Measurements from ENCODE around the gene CAMTA2.

The CAMTA2 gene

GRCh38 chr17:4998732-4999429 is 11.4 kb upstream of the CAMTA2 start:
- no peak for FAIRE-seq

- no peak for FAIRE-seq
These were observed 10.7 kb upstream of the CAMTA2 start for GRCh38 chr17:4998027-4998731.

GRCh38 chr17:4997302-4998026 is 10.0 kb upstream of the CAMTA2 start, which contains the start of the genes INCA1 and KIF1C:
Gene INCA1 (minus strand): TSS chr17:4997522. CDS start chr17:4994437, 3,085 bp downstream.
Gene KIF1C (plus strand): TSS chr17:4997950. CDS start chr17:5000247, 2,297 bp downstream.
- no peak for FAIRE-seq

- FAIRE-seq, result no peak
These were observed 6.7 kb upstream of the CAMTA2 start for GRCh38 chr17:4994081-4994595.

DNA sequence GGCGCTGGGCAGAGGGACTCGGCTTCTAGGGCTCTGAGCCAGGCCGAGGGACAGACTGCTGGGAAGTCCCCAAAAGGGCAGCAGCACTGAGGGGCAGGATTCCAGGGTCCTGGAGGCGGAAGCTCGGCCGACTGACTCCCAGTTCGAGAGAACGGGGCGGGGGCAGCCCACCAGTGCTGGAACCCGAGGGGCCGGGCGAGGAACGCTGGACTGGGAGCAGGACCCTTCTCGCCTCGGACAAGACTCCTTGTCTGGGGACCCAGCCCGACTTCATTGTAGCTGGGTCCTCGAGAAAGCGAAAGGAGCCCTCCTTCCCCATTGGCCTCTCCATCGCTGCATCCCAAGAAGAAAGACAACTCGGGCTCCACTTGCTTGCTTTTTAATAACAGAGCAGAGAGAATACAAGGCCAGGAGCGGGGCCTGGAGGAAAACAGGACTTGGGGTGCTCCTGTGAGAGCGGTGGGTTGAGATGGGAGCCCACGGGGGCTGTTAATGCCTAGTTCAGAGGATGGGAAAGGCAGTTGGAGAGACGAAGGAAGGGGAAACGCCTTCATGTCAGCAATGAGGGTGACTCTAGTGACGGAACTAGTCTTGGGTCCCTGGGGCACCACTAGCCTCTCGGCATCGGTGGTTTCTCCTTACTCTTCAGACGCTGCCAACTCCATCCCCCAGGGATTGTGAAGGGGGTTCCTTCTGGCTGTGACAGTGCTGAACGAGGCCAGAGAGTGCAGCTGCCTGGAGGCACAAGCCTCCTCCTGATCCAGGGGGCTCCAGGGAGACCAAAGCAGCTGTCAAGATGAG is 492 bp upstream of the CAMTA2 start:
- no peak for FAIRE-seq

DNA sequence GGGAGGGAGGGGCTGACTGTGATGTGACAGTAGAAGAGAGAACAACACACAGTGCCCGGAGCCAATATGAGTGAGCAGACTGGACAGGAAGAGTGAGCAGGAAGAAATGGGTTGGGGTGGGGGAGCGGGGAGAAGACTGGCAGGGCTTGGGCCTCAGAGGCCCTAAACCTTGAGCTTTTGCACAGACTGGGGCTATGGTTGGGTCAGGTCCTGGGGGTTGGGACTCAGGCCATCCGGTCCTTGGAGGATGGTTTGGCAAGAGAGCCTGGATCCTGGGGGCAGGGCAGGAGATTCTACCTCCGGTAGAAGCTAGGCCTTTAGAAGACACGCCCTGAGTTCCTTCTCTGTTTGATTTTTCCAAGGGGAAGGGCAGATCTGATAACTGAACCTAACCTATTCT is 1.1 kb downstream of the CAMTA2 start:
- FAIRE-seq, result no peak

- no peak for FAIRE-seq
These were observed 5.2 kb downstream of the CAMTA2 start for GRCh38 chr17:4982305-4982704.

- no peak for FAIRE-seq
These were observed 6.7 kb downstream of the CAMTA2 start for GRCh38 chr17:4980644-4981216.

DNA sequence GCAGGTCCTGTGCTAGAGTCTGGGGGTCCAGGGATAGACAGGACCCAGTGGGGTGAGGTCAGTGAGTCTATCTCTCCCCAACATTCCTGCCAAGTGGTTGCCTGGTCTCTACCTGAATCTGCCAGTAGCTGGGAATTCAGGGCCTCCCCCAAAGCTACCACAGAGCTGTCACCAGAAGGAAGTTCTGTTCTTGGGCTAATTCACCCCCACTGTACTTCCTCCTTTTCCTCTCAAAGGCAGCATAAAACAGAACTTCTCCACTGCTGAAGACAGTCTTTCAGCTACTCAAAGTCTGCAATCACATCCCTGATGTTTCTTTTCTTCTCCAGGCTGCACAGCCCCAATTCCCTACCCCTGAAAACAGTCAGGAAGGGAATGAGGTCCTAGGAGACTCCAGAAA is 8.7 kb downstream of the CAMTA2 start:
- no peak for FAIRE-seq

- FAIRE-seq, result no peak
These were observed 13.3 kb downstream of the CAMTA2 start for GRCh38 chr17:4974115-4974670.

- no peak for FAIRE-seq
These were observed 14.0 kb downstream of the CAMTA2 start for GRCh38 chr17:4973256-4974114.

DNA sequence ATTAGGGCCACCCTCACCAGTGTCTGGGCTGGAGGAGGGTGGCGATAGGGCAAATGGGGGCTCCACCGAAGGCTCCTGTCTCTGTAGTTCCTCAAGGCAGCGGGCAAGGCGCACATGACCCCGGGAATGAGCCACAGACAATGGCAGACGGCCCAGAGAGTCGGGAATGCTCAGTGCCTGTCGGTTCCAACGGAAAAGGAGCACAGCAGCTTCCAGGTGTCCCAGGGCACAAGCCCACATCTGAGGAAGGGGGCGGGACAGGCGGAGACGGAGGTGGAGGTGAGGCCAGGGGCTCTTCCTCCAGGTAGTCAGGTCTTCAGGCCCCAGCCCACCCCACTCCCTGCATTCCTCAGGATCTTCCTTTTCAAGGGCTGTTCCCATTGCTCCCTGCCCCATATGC is 14.7 kb downstream of the CAMTA2 start:
- FAIRE-seq, result no peak

GRCh38 chr17:4972322-4972721 is 15.2 kb downstream of the CAMTA2 start:
- FAIRE-seq, result no peak

DNA sequence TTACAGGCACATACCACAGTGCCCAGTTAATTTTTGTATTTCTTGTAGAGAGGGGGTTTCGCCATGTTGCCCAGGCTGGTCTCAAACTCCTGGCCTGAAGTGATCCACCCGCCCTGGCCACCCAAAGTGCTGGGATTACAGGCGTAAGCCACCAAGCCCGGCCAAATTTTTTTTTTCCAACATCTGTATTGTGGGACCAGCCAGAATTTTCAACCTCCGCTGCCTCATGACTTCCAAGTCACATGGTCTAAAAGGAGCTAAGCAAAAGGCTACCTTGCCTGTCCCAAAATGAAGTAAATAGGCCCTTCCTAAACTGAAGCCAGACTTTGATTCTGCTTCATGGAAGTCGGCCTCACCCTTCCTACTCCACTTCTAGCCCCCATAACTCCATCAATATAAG is 15.6 kb downstream of the CAMTA2 start:
- FAIRE-seq, result no peak

DNA sequence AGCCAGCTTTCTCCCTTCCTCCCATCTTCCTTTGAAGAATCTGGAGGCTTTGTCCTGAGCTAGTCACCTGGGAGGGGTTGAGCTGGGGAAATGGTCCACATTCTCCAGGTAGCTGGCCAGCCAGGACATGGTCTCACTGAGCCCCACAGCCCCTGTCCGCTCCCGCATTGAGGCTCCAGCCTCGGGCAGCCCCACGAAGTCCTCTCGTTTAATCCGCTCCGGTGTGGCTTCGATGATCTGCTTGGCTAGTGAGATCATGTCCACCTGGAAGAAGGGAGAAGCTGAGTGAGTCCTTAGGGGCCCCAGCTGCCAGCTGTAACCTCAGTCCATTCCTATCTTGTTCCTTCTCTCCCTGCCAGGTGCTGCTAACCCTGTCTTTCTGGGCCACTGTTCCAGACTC is 17.2 kb downstream of the CAMTA2 start:
- FAIRE-seq, result no peak

GRCh38 chr17:4969551-4970173 is 17.8 kb downstream of the CAMTA2 start:
- no peak for FAIRE-seq

GRCh38 chr17:4969047-4969550 is 18.4 kb downstream of the CAMTA2 start:
- FAIRE-seq, result no peak

DNA sequence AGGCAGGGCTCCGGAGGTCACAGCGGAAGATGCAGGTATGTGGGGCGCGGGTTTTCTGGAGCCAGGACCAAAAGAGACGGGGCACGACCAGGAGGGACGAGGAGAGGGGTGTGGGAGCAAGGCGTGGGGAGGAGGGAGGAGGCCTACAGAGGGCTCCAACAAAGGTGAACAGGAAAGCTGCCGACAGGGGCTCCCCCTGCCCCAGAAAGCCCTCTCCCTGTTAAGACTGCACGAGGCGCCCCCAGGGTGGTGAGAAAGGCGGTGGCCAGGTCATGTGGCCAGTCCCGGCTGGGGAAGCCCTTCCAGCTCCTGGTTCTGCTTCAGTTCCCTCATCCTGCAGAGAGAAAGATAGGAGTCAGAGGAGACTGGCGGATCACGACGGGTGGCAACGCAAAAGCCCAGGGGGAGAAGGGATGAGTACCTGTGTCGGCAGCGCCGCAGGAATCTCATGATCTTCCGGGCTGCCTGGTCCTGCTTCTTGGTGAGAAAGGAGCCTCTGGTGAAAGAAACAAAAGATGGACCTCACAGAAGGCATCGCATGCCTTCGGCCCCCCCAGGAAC is 18.9 kb downstream of the CAMTA2 start:
- FAIRE-seq, result no peak

- FAIRE-seq, result peak; percentile 83
These were observed 19.7 kb downstream of the CAMTA2 start, which contains the start of gene SPAG7 for GRCh38 chr17:4967539-4968485. Gene SPAG7 (minus strand): TSS chr17:4967817. CDS start chr17:4967804, 13 bp downstream.
